Left lung (tissue), 10 donors: ENCODE results near the gene EPHA1. TPM values are rescaled to one million over a fixed set of nuclear protein-coding genes. Genes with fewer than 3 reads are reported as not detected.

ENCODE experiments used
- ATAC-seq: fragments of 200-7000 bp; cut with Tn5 transposase; one replicate; pipeline ENCODE4 v1.9.1; 2020; ENCODE audit warnings: moderate library complexity
- DNase-seq, 4 donors: peaks; one replicate each; pipeline ENCODE4 v3.0.0-alpha.2; 2013 to 2020
- H3K27ac ChIP-seq, 2 donors: fragments of 200-600 bp; sonication (generic) in 1 of 2; one replicate each; pipeline versions ENCODE4 v1.5.0 to v1.8.0; 2020 to 2021
- H3K27me3 ChIP-seq, 2 donors: fragments of 200-600 bp; sonication (generic) in 1 of 2; one replicate each; pipeline versions ENCODE4 v1.5.0 to v1.8.0; 2020 to 2021
- H3K36me3 ChIP-seq, 2 donors: fragments of 200-600 bp; sonication (generic) in 1 of 2; one replicate each; pipeline versions ENCODE4 v1.5.0 to v1.8.0; 2020 to 2021
- H3K4me1 ChIP-seq, 2 donors: fragments of 200-600 bp; one replicate each; pipeline ENCODE4 v1.8.0; 2021
- H3K4me3 ChIP-seq, 2 donors: fragments of 200-600 bp; sonication (generic) in 1 of 2; one replicate each; pipeline versions ENCODE4 v1.5.0 to v1.8.0; 2020 to 2021; ENCODE audit warnings: mild to moderate bottlenecking in 1 of 2
- H3K9me3 ChIP-seq, 2 donors: fragments of 200-600 bp; sonication (generic) in 1 of 2; one replicate each; pipeline versions ENCODE4 v1.5.0 to v1.8.0; 2020 to 2021
- CTCF ChIP-seq, 2 donors: fragments of 200-600 bp; sonication (generic) in 1 of 2; IDR thresholded peaks; one replicate each; pipeline versions ENCODE4 v1.5.0 to v1.8.0; 2021; ENCODE audit warnings: antibody characterized with exemption in 2 of 2
- intact Hi-C, 2 donors: fragments of 100-400 bp; cut with DNase I; formaldehyde crosslinking; loops; one replicate each; pipeline versions ENCODE4 v1.11.2 to v1.14.2; 2022
- polyA plus RNA-seq, 6 donors: library from polyadenylated mRNA; unstranded; fragments of 120-200 nt; gene quantifications; one replicate each; pipeline ENCODE4 v1.2.1, GENCODE V29; 2013; ENCODE audit not compliant: insufficient read length in 6 of 6
- total RNA-seq, 2 donors: library from RNA; stranded (reverse); fragmentation: NEBNext Ultra II Directional; extraction: Animal tissue kit (Norgen Biotek cat#: 25700); gene quantifications; one replicate each; pipeline ENCODE4 v1.2.1, GENCODE V29; 2021
- donor health status: DM: no; HTN: yes; CAD: no.
- donor health status: DM: no; HTN: no; CAD: no.

The EPHA1 gene
- total and polyA plus RNA-seq, 8 donors, result 11.6 to 17.5 (median 14.5) TPM

GRCh38 chr7:143455491-143455890 lies 46.8 kb upstream of the EPHA1 start:
- Histone ChIP-seq H3K9me3 (no peaks in the 10 kb centered on the region), H3K36me3 (no peaks in the 10 kb centered on the region), H3K27me3 (no peaks in the 10 kb centered on the region), H3K4me3 (no peak overlapping the region), H3K27ac (no peak overlapping the region), H3K4me1 (peaks cover 0 to 6% of the 10 kb centered on the region in 2 donors)
- TF ChIP-seq CTCF (IDR thresholded peaks at IDR 0.05), result no peak
- intact Hi-C loops, result no loop called here
- ATAC-seq (no peak), DNase-seq (no peak)

- Histone ChIP-seq H3K9me3 (no peaks in the 10 kb centered on the region), H3K4me3 (no peak overlapping the region), H3K27me3 (no peaks in the 10 kb centered on the region), H3K36me3 (no peaks in the 10 kb centered on the region), H3K27ac (no peak overlapping the region), H3K4me1 (peaks cover 0 to 6% of the 10 kb centered on the region in 2 donors)
- no peak for TF ChIP-seq CTCF (IDR thresholded peaks at IDR 0.05)
- intact Hi-C loops, result no loop called here
- ATAC-seq (no peak), DNase-seq (no peak)
Observed at GRCh38 chr7:143454091-143454680, 45.5 kb upstream of the EPHA1 start.

- ATAC-seq (no peak), DNase-seq (no peak)
- intact Hi-C loops, result no loop called here
- Histone ChIP-seq H3K4me3 (no peak overlapping the region), H3K4me1 (no peaks in the 10 kb centered on the region), H3K36me3 (no peaks in the 10 kb centered on the region), H3K27ac (no peak overlapping the region), H3K27me3 (peaks cover 0 to 3% of the 10 kb centered on the region in 2 donors), H3K9me3 (no peaks in the 10 kb centered on the region)
- no peak for TF ChIP-seq CTCF (IDR thresholded peaks at IDR 0.05)
Observed at GRCh38 chr7:143452495-143452894, 43.8 kb upstream of the EPHA1 start.

GRCh38 chr7:143451746-143452145 lies 43.1 kb upstream of the EPHA1 start:
- Histone ChIP-seq H3K4me3 (no peak overlapping the region), H3K27ac (no peak overlapping the region), H3K4me1 (no peaks in the 10 kb centered on the region), H3K9me3 (no peaks in the 10 kb centered on the region), H3K27me3 (peaks cover 0 to 8% of the 10 kb centered on the region in 2 donors), H3K36me3 (no peaks in the 10 kb centered on the region)
- intact Hi-C loops, result no loop called here
- ATAC-seq (no peak), DNase-seq (no peak)
- no peak for TF ChIP-seq CTCF (IDR thresholded peaks at IDR 0.05)

- H3K9me3 ChIP-seq, result no peaks in the 10 kb centered on the region
- H3K27me3 ChIP-seq, result peaks cover 0 to 8% of the 10 kb centered on the region in 2 donors
- no peak overlapping the region for H3K4me3 ChIP-seq
- TF ChIP-seq CTCF (IDR thresholded peaks at IDR 0.05), result no peak
- no peaks in the 10 kb centered on the region for H3K4me1 ChIP-seq
- ATAC-seq, result no peak
- no peak overlapping the region for H3K27ac ChIP-seq
- DNase-seq, result peak in 2 of 4 donors; percentile 7 to 19
- no peaks in the 10 kb centered on the region for H3K36me3 ChIP-seq
- intact Hi-C loops, result no loop called here
Observed at GRCh38 chr7:143451122-143451521, 42.5 kb upstream of the EPHA1 start.
